H1 (cell line): ENCODE results near the gene SLC43A2. TPM values are rescaled to one million over a fixed set of nuclear protein-coding genes. Genes with fewer than 3 reads are reported as not detected.

Experiments
- CTCF ChIA-PET: fragments of 300-600 bp; sonication (Branson Sonifier 250); formaldehyde crosslinking; loops from one replicate; lab custom pipeline; 2021; ENCODE audit not compliant: partially characterized antibody; lab: Charles Lee
- POLR2A ChIA-PET: fragments of 300-600 bp; sonication (Branson Sonifier 250); formaldehyde crosslinking; loops from one replicate; lab custom pipeline; 2021; ENCODE audit warnings: inconsistent platforms; ENCODE audit not compliant: partially characterized antibody; lab: Charles Lee
- DNase-seq, 2 experiments: peaks; one replicate each; pipeline versions ENCODE4 v3.0.0 to v3.0.0-alpha.2; 2010 to 2022; ENCODE audit warnings: low spot score in 2 of 2, low read depth in 1 of 2, mixed read lengths in 1 of 2
- FAIRE-seq: peaks from 2 replicates; lab custom pipeline; 2011; peaks lifted over from hg19 to GRCh38; lab: Jason Lieb, UNC
- H2AFZ ChIP-seq: 2 replicates; pipeline ENCODE4 v1.8.1; 2012; ENCODE audit warnings: low read length, inconsistent platforms
- H2AK5ac ChIP-seq: 2 replicates; pipeline ENCODE4 v1.6.1; 2013; ENCODE audit warnings: low read depth, low read length
- H2BK120ac ChIP-seq: replicated peaks from 2 replicates; pipeline ENCODE3; 2013; ENCODE audit warnings: low read depth, low read length, inconsistent platforms
- H2BK12ac ChIP-seq: 2 replicates; pipeline ENCODE4 v1.6.1; 2013; ENCODE audit warnings: low read depth, low read length
- H2BK15ac ChIP-seq: 2 replicates; pipeline ENCODE4 v1.6.1; 2013; ENCODE audit warnings: low read length
- H2BK20ac ChIP-seq: 2 replicates; pipeline ENCODE4 v1.6.1; 2013; ENCODE audit warnings: low read length
- H2BK5ac ChIP-seq: 2 replicates; pipeline ENCODE4 v1.6.1; 2013; ENCODE audit warnings: low read depth, low read length
- H3K14ac ChIP-seq: 2 replicates; pipeline ENCODE4 v1.6.1; 2013; ENCODE audit warnings: inconsistent platforms; ENCODE audit not compliant: insufficient read length
- H3K18ac ChIP-seq: 2 replicates; pipeline ENCODE4 v1.6.1; 2013; ENCODE audit warnings: low read length; ENCODE audit errors: extremely low read depth
- H3K23ac ChIP-seq: 2 replicates; pipeline ENCODE4 v1.6.1; 2013; ENCODE audit warnings: inconsistent platforms; ENCODE audit not compliant: insufficient read length
- H3K23me2 ChIP-seq: 2 replicates; pipeline ENCODE4 v1.6.1; 2013; ENCODE audit warnings: low read depth, low read length
- H3K27ac ChIP-seq: 2 replicates; pipeline ENCODE4 v1.6.1; 2011; ENCODE audit warnings: low read depth, low read length, inconsistent platforms
- H3K27me3 ChIP-seq, 4 experiments: replicated peaks in 1 of 4; 1 replicate in 1 of 4; 2 replicates in 3 of 4; pipeline versions ENCODE4 v1.6.1 to v1.8.1; 2011 to 2013; ENCODE audit warnings: low read length in 3 of 4, mild to moderate bottlenecking in 3 of 4, inconsistent platforms in 2 of 4, mixed read lengths in 2 of 4, moderate library complexity in 1 of 4; ENCODE audit not compliant: control insufficient read depth in 3 of 4, insufficient read depth in 3 of 4; ENCODE audit errors: extremely low read depth in 1 of 4
- H3K36me3 ChIP-seq, 4 experiments: 2 replicates each; pipeline versions ENCODE4 v1.6.1 to v1.8.1; 2011 to 2013; ENCODE audit warnings: mild to moderate bottlenecking in 4 of 4, low read length in 3 of 4, moderate library complexity in 2 of 4, control low read depth in 1 of 4, inconsistent platforms in 1 of 4; ENCODE audit not compliant: insufficient read depth in 4 of 4, control insufficient read depth in 2 of 4
- H3K4ac ChIP-seq: replicated peaks from 2 replicates; pipeline ENCODE3; 2013; ENCODE audit warnings: low read length, low read depth, mixed read lengths, inconsistent platforms; ENCODE audit not compliant: insufficient read length
- H3K4me1 ChIP-seq, 4 experiments: replicated peaks in 1 of 4; 1 replicate in 1 of 4; 2 replicates in 3 of 4; pipeline versions ENCODE4 v1.6.1 to v1.8.1; 2011 to 2013; ENCODE audit warnings: low read length in 3 of 4, inconsistent platforms in 2 of 4, mixed read lengths in 1 of 4; ENCODE audit not compliant: insufficient read depth in 4 of 4, control insufficient read depth in 3 of 4
- H3K4me2 ChIP-seq, 2 experiments: 2 replicates each; pipeline versions ENCODE4 v1.6.1 to v1.8.1; 2011 to 2013; ENCODE audit warnings: low read depth in 2 of 2, low read length in 2 of 2, control low read depth in 1 of 2, inconsistent platforms in 1 of 2, mild to moderate bottlenecking in 1 of 2; ENCODE audit not compliant: insufficient read depth in 1 of 2
- H3K4me3 ChIP-seq, 4 experiments: fragments of 200-600, 300-600 bp in 1 of 4; sonication (generic), shearing (Covaris generic), sonication (Bioruptor Twin) in 1 of 4; 2 replicates each; pipeline versions ENCODE4 v1.5.1 to v1.8.1; 2011 to 2016; ENCODE audit warnings: low read length in 4 of 4, low read depth in 3 of 4, control low read depth in 2 of 4, inconsistent platforms in 2 of 4, mild to moderate bottlenecking in 2 of 4, mixed read lengths in 1 of 4, moderate library complexity in 1 of 4; ENCODE audit not compliant: insufficient read depth in 2 of 4; ENCODE audit errors: extremely low read depth in 1 of 4
- H3K56ac ChIP-seq: replicated peaks from 2 replicates; pipeline ENCODE3; 2013; ENCODE audit warnings: low read depth, mild to moderate bottlenecking, mixed read lengths, low read length, inconsistent platforms; ENCODE audit not compliant: insufficient read length
- H3K79me1 ChIP-seq: 2 replicates; pipeline ENCODE4 v1.6.1; 2013; ENCODE audit warnings: low read depth, low read length, control low read depth
- H3K79me2 ChIP-seq, 2 experiments: 2 replicates each; pipeline versions ENCODE4 v1.6.1 to v1.8.1; 2012 to 2013; ENCODE audit warnings: low read length in 2 of 2, mild to moderate bottlenecking in 2 of 2, inconsistent platforms in 1 of 2; ENCODE audit not compliant: insufficient read depth in 2 of 2, control insufficient read depth in 1 of 2
- H3K9ac ChIP-seq, 4 experiments: replicated peaks in 1 of 4; 1 replicate in 1 of 4; 2 replicates in 3 of 4; pipeline versions ENCODE4 v1.6.1 to v1.8.1; 2011 to 2013; ENCODE audit warnings: low read depth in 3 of 4, low read length in 3 of 4, control low read depth in 2 of 4, mild to moderate bottlenecking in 2 of 4, moderate library complexity in 2 of 4, inconsistent platforms in 1 of 4; ENCODE audit errors: extremely low read depth in 1 of 4
- H3K9me3 ChIP-seq, 2 experiments: 2 replicates each; pipeline versions ENCODE4 v1.6.1 to v1.8.1; 2012 to 2013; ENCODE audit warnings: mild to moderate bottlenecking in 2 of 2, moderate library complexity in 2 of 2, control low read depth in 1 of 2, inconsistent platforms in 1 of 2, low read depth in 1 of 2, low read length in 1 of 2, mixed read lengths in 1 of 2; ENCODE audit not compliant: insufficient read depth in 2 of 2
- H4K20me1 ChIP-seq, 2 experiments: replicated peaks in 1 of 2; 2 replicates each; pipeline versions ENCODE3 to v1.8.1; 2011 to 2013; ENCODE audit warnings: inconsistent platforms in 2 of 2, low read length in 2 of 2, mild to moderate bottlenecking in 1 of 2; ENCODE audit not compliant: insufficient read depth in 2 of 2, control insufficient read depth in 1 of 2
- H4K5ac ChIP-seq: 2 replicates; pipeline ENCODE4 v1.6.1; 2013; ENCODE audit warnings: low read length, low read depth, mixed read lengths, inconsistent platforms; ENCODE audit not compliant: insufficient read length
- H4K8ac ChIP-seq: 2 replicates; pipeline ENCODE4 v1.8.0; 2013; ENCODE audit warnings: mild to moderate bottlenecking, moderate library complexity, low read length, inconsistent platforms; ENCODE audit not compliant: insufficient read depth; ENCODE audit errors: extremely low read depth
- H4K91ac ChIP-seq: replicated peaks from 2 replicates; pipeline ENCODE3; 2013; ENCODE audit warnings: low read length, mixed read lengths, inconsistent platforms; ENCODE audit not compliant: insufficient read length
- JUND ChIP-seq: IDR thresholded peaks from 2 replicates; pipeline ENCODE4 v1.6.1; 2011; ENCODE audit warnings: mild to moderate bottlenecking, improper control_type of control experiment, low read length
- TCF12 ChIP-seq: IDR thresholded peaks from 2 replicates; pipeline ENCODE4 v1.6.1; 2011; ENCODE audit warnings: low read depth, mild to moderate bottlenecking, low read length
- WGBS, 2 experiments: shearing (Covaris generic) in 1 of 2; methylation state at CpG; one replicate each; pipeline versions ENCODE4 v1.1.6 to v1.1.7; 2013 to 2015; ENCODE audit warnings: low lambda C conversion rate in 2 of 2, mixed read lengths in 2 of 2, inconsistent platforms in 1 of 2, low coverage in 1 of 2, missing lambda C conversion rate in 1 of 2; ENCODE audit not compliant: insufficient replicate concordance in 2 of 2, insufficient coverage in 1 of 2, insufficient read length in 1 of 2; ENCODE audit errors: extremely low coverage in 1 of 2, missing lambda C conversion rate in 1 of 2; 5-methylcytosine and 5-hydroxymethylcytosine counted together
- polyA plus RNA-seq, 7 experiments: library from polyadenylated mRNA; depleted of rRNA in 3 of 7; stranded (reverse) in 5 of 7; unstranded in 2 of 7; fragments of >200 nt in 5 of 7; fragments of 200-250 nt in 2 of 7; gene quantifications; 1 replicate in 5 of 7; 2 replicates in 1 of 7; 4 replicates in 1 of 7; pipeline versions ENCODE4 v1.2.1 to v1.2.3, GENCODE V29; 2011 to 2013; ENCODE audit warnings: missing spikeins in 2 of 7, mixed read lengths in 2 of 7
- total RNA-seq: library from RNA; stranded (reverse); fragmentation: NEBNext Ultra II Directional; extraction: Animal tissue kit (Norgen Biotek cat#: 25700); gene quantifications from 2 replicates; pipeline ENCODE4 v1.2.1, GENCODE V29; 2021

The SLC43A2 gene
- total and polyA plus RNA-seq, 2 of the 8 experiments (the other 6 are each of a cell fraction or from before 2014, with no cell fraction given), result 6.6 to 10.5 TPM

- H3K23me2 ChIP-seq, result peaks cover 14% of the 10 kb centered on the region
- H3K56ac ChIP-seq, result no peak overlapping the region
- WGBS, 2 experiments, result 76% methylated on average over 4 of the region's 4 CpGs; no CpG with 5 or more reads in 1 of the 2 experiments
- H3K36me3 ChIP-seq, result no peaks in the 10 kb centered on the region
- no peak overlapping the region for H2BK20ac ChIP-seq
- POLR2A ChIA-PET, result interaction anchor here (1.2 to 6.2 kb wide), 4 partner anchors 9 to 56 kb away, joined by 4 to 29 read pairs (median 12); no protein-coding TSS in a partner anchor
- no peak overlapping the region for H3K9ac ChIP-seq
- H4K20me1 ChIP-seq, result peaks cover 0 to 4% of the 10 kb centered on the region in 2 experiments
- H3K23ac ChIP-seq, result no peak overlapping the region
- H2AFZ ChIP-seq, result no peak overlapping the region
- no peak overlapping the region for H4K8ac ChIP-seq
- peaks cover 0 to 13% (median 5%) of the 10 kb centered on the region in 4 experiments; a peak in 5 of 7 replicates for H3K27me3 ChIP-seq
- CTCF ChIA-PET, result interaction anchor here (0.6 to 14.5 kb wide), 26 partner anchors 7 to 115 kb away, joined by 3 to 146 read pairs (median 4); partner anchors contain the start of gene SCARF1
- no peak overlapping the region for H2BK5ac ChIP-seq
- H4K91ac ChIP-seq, result no peak overlapping the region
- H2BK120ac ChIP-seq, result no peak overlapping the region
- no peak overlapping the region for H2BK12ac ChIP-seq
- no peak overlapping the region for H2AK5ac ChIP-seq
- H3K4me2 ChIP-seq, result no peak overlapping the region
- DNase-seq (no peak), FAIRE-seq (no peak)
- H3K79me1 ChIP-seq, result no peaks in the 10 kb centered on the region
- no peak overlapping the region for H3K27ac ChIP-seq
- no peaks in the 10 kb centered on the region for H3K79me2 ChIP-seq
- TF ChIP-seq TCF12 (no peak), JUND (0 out of 2 replicates have a peak, but pooled peaks have one; percentile 30)
- TF ChIP-seq, all 59 proteins: peak for 1
- Histone ChIP-seq H4K5ac (no peak overlapping the region), H3K4me1 (peaks cover 0 to 7% (median 5%) of the 10 kb centered on the region in 4 experiments; a peak in 6 of 7 replicates), H3K4me3 (no peak overlapping the region), H3K4ac (no peak overlapping the region), H3K9me3 (no peaks in the 10 kb centered on the region), H3K18ac (no peak overlapping the region), H3K14ac (no peak overlapping the region), H2BK15ac (no peak overlapping the region)
Observed at GRCh38 chr17:1630662-1631061, 2.0 kb upstream of the SLC43A2 start.
